Spinal cord (tissue), 10 donors: ENCODE measurements around the gene HDLBP. TPM values are rescaled to one million over a fixed set of nuclear protein-coding genes. Genes with fewer than 3 reads are reported as not detected.

Experiments
- DNase-seq, 6 donors: peaks; one replicate each; pipeline versions ENCODE4 v3.0.0 to v3.0.0-alpha.2; 2013 to 2015; ENCODE audit warnings: low spot score in 6 of 6, low read depth in 4 of 6
- H3K27ac ChIP-seq: one replicate; pipeline ENCODE4 v1.5.1; 2013; ENCODE audit warnings: low read depth, low read length, control low read depth
- H3K27me3 ChIP-seq: one replicate; pipeline ENCODE4 v1.6.1; 2013; ENCODE audit warnings: low read length; ENCODE audit not compliant: control insufficient read depth, insufficient read depth
- H3K36me3 ChIP-seq: one replicate; pipeline ENCODE4 v1.6.1; 2013; ENCODE audit warnings: low read length; ENCODE audit not compliant: control insufficient read depth, insufficient read depth
- H3K4me1 ChIP-seq: one replicate; pipeline ENCODE4 v1.6.1; 2013; ENCODE audit warnings: low read length; ENCODE audit not compliant: control insufficient read depth, insufficient read depth
- H3K4me3 ChIP-seq: one replicate; pipeline ENCODE4 v1.5.1; 2013; ENCODE audit warnings: low read depth, low read length, control low read depth
- H3K9me3 ChIP-seq: one replicate; pipeline ENCODE4 v1.6.1; 2013; ENCODE audit warnings: low read length; ENCODE audit not compliant: control insufficient read depth, insufficient read depth
- WGBS: methylation state at CpG from one replicate; pipeline ENCODE4 v1.1.5; 2013; ENCODE audit warnings: missing lambda C conversion rate; ENCODE audit not compliant: insufficient coverage; 5-methylcytosine and 5-hydroxymethylcytosine counted together
- polyA plus RNA-seq, 2 donors: library from polyadenylated mRNA; unstranded; fragments of 120-200 nt; gene quantifications; one replicate each; pipeline ENCODE4 v1.2.1, GENCODE V29; 2013; ENCODE audit not compliant: insufficient read length in 2 of 2
- total RNA-seq, 2 donors: library from RNA; depleted of rRNA in 1 of 2; stranded (reverse); fragments of 120-200 nt in 1 of 2; fragments of >200 nt in 1 of 2; gene quantifications; one replicate each; pipeline versions ENCODE4 v1.2.3 to v1.2.4, GENCODE V29; 2013 to 2014
- donor health status: healthy.

HDLBP gene
- total and polyA plus RNA-seq, 4 donors, result 230 to 355 (median 287) TPM

- Histone ChIP-seq H3K36me3 (peaks cover 88% of the 10 kb centered on the region), H3K27ac (no peak overlapping the region)
- 93% methylated on average over 14 of the region's 14 CpGs for WGBS
Observed at GRCh38 chr2:241249654-241250053, 65.8 kb downstream of the HDLBP start.

GRCh38 chr2:241248897-241249296, 66.6 kb downstream of the HDLBP start:
- peaks cover 82% of the 10 kb centered on the region for H3K36me3 ChIP-seq
- no peaks in the 10 kb centered on the region for H3K4me1 ChIP-seq
- WGBS, result 81% methylated on average over 6 of the region's 6 CpGs
- H3K27ac ChIP-seq, result no peak overlapping the region
- H3K27me3 ChIP-seq, result no peaks in the 10 kb centered on the region
- H3K4me3 ChIP-seq, result no peak overlapping the region
- DNase-seq, result no peak
- H3K9me3 ChIP-seq, result no peaks in the 10 kb centered on the region

More at GRCh38 chr2:241249654-241250053, 65.8 kb downstream of the HDLBP start:
- no peak for DNase-seq
- Histone ChIP-seq H3K9me3 (no peaks in the 10 kb centered on the region), H3K4me1 (no peaks in the 10 kb centered on the region), H3K27me3 (no peaks in the 10 kb centered on the region), H3K4me3 (no peak overlapping the region)

GRCh38 chr2:241248289-241248688, 67.2 kb downstream of the HDLBP start:
- Histone ChIP-seq H3K4me1 (no peaks in the 10 kb centered on the region), H3K4me3 (no peak overlapping the region), H3K36me3 (peaks cover 80% of the 10 kb centered on the region), H3K27me3 (no peaks in the 10 kb centered on the region), H3K9me3 (no peaks in the 10 kb centered on the region), H3K27ac (no peak overlapping the region)
- no peak for DNase-seq
- 94% methylated on average over 10 of the region's 11 CpGs for WGBS

- Histone ChIP-seq H3K4me3 (no peak overlapping the region), H3K27ac (no peak overlapping the region), H3K4me1 (no peaks in the 10 kb centered on the region), H3K27me3 (no peaks in the 10 kb centered on the region), H3K9me3 (no peaks in the 10 kb centered on the region), H3K36me3 (peaks cover 80% of the 10 kb centered on the region)
- no peak for DNase-seq
- WGBS, result 100% methylated on average over 1 of the region's 6 CpGs
Observed at GRCh38 chr2:241244368-241244767, 71.1 kb downstream of the HDLBP start.

- H3K36me3 ChIP-seq, result peaks cover 79% of the 10 kb centered on the region
- no peak overlapping the region for H3K4me3 ChIP-seq
- no peak overlapping the region for H3K27ac ChIP-seq
- DNase-seq, result no peak
- no peaks in the 10 kb centered on the region for H3K4me1 ChIP-seq
- no peaks in the 10 kb centered on the region for H3K27me3 ChIP-seq
- H3K9me3 ChIP-seq, result no peaks in the 10 kb centered on the region
- WGBS, result 74% methylated on average over 12 of the region's 14 CpGs
Observed at GRCh38 chr2:241242306-241242705, 73.2 kb downstream of the HDLBP start.

GRCh38 chr2:241241669-241242068, 73.8 kb downstream of the HDLBP start:
- DNase-seq, result no peak
- Histone ChIP-seq H3K4me3 (no peak overlapping the region), H3K27ac (no peak overlapping the region), H3K9me3 (no peaks in the 10 kb centered on the region), H3K36me3 (peaks cover 79% of the 10 kb centered on the region), H3K4me1 (no peaks in the 10 kb centered on the region), H3K27me3 (no peaks in the 10 kb centered on the region)
- WGBS, result no CpG with 5 or more reads among the region's 4 CpGs

GRCh38 chr2:241240320-241241004, 75.0 kb downstream of the HDLBP start:
- H3K4me3 ChIP-seq, result no peak overlapping the region
- no peak for DNase-seq
- H3K9me3 ChIP-seq, result no peaks in the 10 kb centered on the region
- H3K27me3 ChIP-seq, result no peaks in the 10 kb centered on the region
- H3K4me1 ChIP-seq, result no peaks in the 10 kb centered on the region
- WGBS, result 92% methylated on average over 18 of the region's 21 CpGs
- peaks cover 80% of the 10 kb centered on the region for H3K36me3 ChIP-seq
- no peak overlapping the region for H3K27ac ChIP-seq

GRCh38 chr2:241239552-241240202, 75.8 kb downstream of the HDLBP start:
- Histone ChIP-seq H3K4me1 (no peaks in the 10 kb centered on the region), H3K27me3 (no peaks in the 10 kb centered on the region), H3K9me3 (no peaks in the 10 kb centered on the region), H3K4me3 (no peak overlapping the region), H3K36me3 (peaks cover 83% of the 10 kb centered on the region), H3K27ac (no peak overlapping the region)
- 98% methylated on average over 23 of the region's 28 CpGs for WGBS
- DNase-seq, result no peak

GRCh38 chr2:241238693-241239198, 76.7 kb downstream of the HDLBP start:
- H3K36me3 ChIP-seq, result peaks cover 92% of the 10 kb centered on the region
- no peaks in the 10 kb centered on the region for H3K27me3 ChIP-seq
- H3K9me3 ChIP-seq, result no peaks in the 10 kb centered on the region
- no peak overlapping the region for H3K27ac ChIP-seq
- WGBS, result 84% methylated on average over 2 of the region's 5 CpGs
- H3K4me3 ChIP-seq, result no peak overlapping the region
- DNase-seq, result no peak
- H3K4me1 ChIP-seq, result no peaks in the 10 kb centered on the region

GRCh38 chr2:241237949-241238371, 77.5 kb downstream of the HDLBP start:
- WGBS, result 90% methylated on average over 11 of the region's 12 CpGs
- Histone ChIP-seq H3K27ac (no peak overlapping the region), H3K4me3 (no peak overlapping the region), H3K36me3 (peaks cover 95% of the 10 kb centered on the region), H3K27me3 (no peaks in the 10 kb centered on the region), H3K9me3 (no peaks in the 10 kb centered on the region), H3K4me1 (no peaks in the 10 kb centered on the region)
- no peak for DNase-seq
